ENCODE measurements around the gene CHID1.

DNA sequence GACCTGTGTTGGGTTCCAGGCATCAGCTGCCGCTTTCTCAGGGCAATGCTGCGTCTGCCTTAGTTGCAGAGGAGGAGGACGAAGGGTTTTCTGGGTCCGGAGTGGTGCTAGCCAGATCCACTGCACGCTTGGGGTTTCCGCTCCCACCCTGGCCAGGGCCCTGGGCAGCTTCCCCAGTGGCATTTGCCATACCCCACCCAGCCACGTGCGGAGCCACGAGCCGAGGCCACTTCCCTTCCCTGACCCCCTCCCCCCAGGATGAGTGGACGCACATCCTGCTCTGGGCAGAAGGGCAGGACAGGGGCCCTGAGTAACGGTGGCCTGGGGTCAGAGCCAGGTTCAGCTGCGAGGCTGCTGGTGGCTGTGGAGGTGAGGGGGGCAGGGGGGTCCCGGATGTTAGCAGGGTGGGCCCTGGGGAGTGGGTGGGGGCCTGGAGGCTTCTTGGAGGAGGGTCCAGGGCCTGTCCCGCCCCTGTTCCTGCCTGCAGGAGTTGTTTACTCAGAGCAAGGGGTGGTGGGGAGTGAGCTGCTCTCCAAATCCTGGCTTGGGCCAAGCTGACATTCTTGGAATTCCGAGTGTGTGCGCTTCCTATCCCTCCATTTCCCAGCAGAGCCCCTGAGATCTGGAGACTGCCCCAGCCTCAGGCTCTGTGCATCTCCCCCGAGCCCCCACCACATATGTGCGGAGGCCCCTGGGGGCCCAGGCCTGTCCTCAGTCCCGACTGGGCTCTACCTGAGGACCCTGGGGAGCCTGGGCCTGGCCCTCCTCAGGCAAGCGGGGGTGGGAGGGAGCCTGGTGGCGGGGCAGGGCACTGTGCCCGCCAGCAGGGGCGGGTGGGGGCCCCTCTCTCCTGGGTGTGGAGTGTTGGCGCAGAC lies 66.6 kb downstream of the CHID1 start:
- TF ChIP-seq POLR2AphosphoS5 (IDR thresholded peaks at IDR 0.05; ENCODE audit: low read depth, low read length) = no peak
- no peak for TF ChIP-seq POLR2A (IDR thresholded peaks at IDR 0.05; ENCODE audit: low read depth, low read length)

Data from GM12892 (cell line).